ENCODE results near the gene EGFL8. TPM values are rescaled to one million over a fixed set of nuclear protein-coding genes. Genes with fewer than 3 reads are reported as not detected.

The EGFL8 gene
- total and polyA plus RNA-seq, 9 of the 15 experiments (the other 6 are each of a cell fraction or from before 2014, with no cell fraction given): 2.2 to 47.4 (median 14.2) TPM

DNA sequence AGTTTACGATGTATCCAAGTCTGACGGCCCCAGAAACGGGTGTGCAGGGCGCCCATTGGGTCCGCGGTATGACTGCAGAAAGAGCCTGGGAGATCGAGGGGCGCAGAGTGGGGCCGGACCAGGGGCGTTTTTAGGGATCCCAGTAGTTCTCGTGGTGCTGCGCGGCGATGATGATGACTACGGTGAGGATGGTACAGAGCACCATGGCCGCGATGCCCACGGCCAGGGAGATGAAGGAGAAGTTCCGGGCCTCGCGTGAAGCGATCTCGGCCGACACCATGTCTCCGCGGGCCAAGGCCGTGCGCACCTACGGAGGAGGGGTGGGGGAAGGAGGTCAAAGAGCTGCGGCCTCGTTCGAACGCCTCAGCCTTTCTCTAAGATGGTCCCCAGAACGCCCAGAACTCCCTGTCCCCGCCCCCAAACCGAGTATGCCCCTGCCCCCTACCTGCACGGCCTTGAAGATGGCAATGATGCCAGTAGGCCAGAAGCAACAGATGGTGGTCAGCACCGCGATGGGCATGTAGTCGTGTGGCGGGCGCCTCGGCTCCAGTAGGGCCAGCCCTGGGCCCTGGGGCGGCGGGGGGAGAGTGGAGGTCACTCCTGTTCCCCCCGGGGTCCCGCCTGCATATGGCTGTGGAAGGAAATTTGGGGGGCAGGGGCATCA, 15.2 kb upstream of the EGFL8 start:
- BruUV-seq (replicated peaks): no TSS peak
- in situ Hi-C loops (cut with MboI): no loop called here
- no peak overlapping the region for H3K27ac ChIP-seq (ENCODE audit: extremely low read depth, low read depth, low read length)
- H3K27me3 ChIP-seq (ENCODE audit: control insufficient read depth in 2 of 2, insufficient read depth in 2 of 2, low read length in 2 of 2): no peaks in the 10 kb centered on the region
- ATAC-seq (no peak), DNase-seq (ENCODE audit: extremely low read depth in 1 of 4, low spot score in 3 of 4) (no peak), FAIRE-seq (no peak)
- H3K9ac ChIP-seq (ENCODE audit: insufficient read depth in 1 of 2, low read depth in 2 of 2, low read length in 2 of 2): no peak overlapping the region
- H3K9me1 ChIP-seq (ENCODE audit: control insufficient read depth, insufficient read depth, low read length): no peaks in the 10 kb centered on the region
- H3K4me2 ChIP-seq (ENCODE audit: insufficient read depth, low read length): no peak overlapping the region
- POLR2A ChIA-PET: interaction anchor here (0.6 to 2.0 kb wide), 5 partner anchors 9 to 1531 kb away, joined by 3 to 11 read pairs (median 3); no protein-coding TSS in a partner anchor
- 90% methylated on average over 31 of the region's 47 CpGs for WGBS (ENCODE audit: insufficient coverage, low coverage, missing lambda C conversion rate)
- H3K4me3 ChIP-seq: no peak overlapping the region
- no peaks in the 10 kb centered on the region for H3K36me3 ChIP-seq (ENCODE audit: control insufficient read depth, insufficient read depth, low read length)
- H2AFZ ChIP-seq (ENCODE audit: low read depth, low read length): no peak overlapping the region
- H3K9me3 ChIP-seq (replicated peaks; ENCODE audit: control insufficient read depth, insufficient read depth, low read depth, low read length): no peaks in the 10 kb centered on the region
- peaks cover 20% of the 10 kb centered on the region for H3K79me2 ChIP-seq (ENCODE audit: control insufficient read depth, insufficient read depth, low read length)
- TF ChIP-seq POLR2H (tag; IDR thresholded peaks at IDR 0.05; ENCODE audit: low read depth): no peak
- TF ChIP-seq, protein P1, sequence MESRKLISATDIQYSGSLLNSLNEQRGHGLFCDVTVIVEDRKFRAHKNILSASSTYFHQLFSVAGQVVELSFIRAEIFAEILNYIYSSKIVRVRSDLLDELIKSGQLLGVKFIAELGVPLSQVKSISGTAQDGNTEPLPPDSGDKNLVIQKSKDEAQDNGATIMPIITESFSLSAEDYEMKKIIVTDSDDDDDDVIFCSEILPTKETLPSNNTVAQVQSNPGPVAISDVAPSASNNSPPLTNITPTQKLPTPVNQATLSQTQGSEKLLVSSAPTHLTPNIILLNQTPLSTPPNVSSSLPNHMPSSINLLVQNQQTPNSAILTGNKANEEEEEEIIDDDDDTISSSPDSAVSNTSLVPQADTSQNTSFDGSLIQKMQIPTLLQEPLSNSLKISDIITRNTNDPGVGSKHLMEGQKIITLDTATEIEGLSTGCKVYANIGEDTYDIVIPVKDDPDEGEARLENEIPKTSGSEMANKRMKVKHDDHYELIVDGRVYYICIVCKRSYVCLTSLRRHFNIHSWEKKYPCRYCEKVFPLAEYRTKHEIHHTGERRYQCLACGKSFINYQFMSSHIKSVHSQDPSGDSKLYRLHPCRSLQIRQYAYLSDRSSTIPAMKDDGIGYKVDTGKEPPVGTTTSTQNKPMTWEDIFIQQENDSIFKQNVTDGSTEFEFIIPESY (CRISPR knock-in tag; IDR thresholded peaks at IDR 0.05): 0 out of 2 replicates have a peak, but pooled peaks have one; percentile 42
- TF ChIP-seq ZBTB7A (IDR thresholded peaks at IDR 0.05; ENCODE audit: borderline replicate concordance, control insufficient read depth, low read depth, low read length): 0 out of 2 replicates have a peak, but pooled peaks have one; percentile 6
- peak; percentile 78 for TF ChIP-seq PCBP1 (IDR thresholded peaks at IDR 0.05; ENCODE audit: low read depth, low read length, poor library complexity, severe bottlenecking)
- intact Hi-C loops (cut with micrococcal nuclease): no loop called here
- CTCF ChIA-PET (ENCODE audit: low intra/inter-chr PET ratio): no interaction called here
- H4K20me1 ChIP-seq (replicated peaks; ENCODE audit: control insufficient read depth, insufficient read depth, low read length): no peaks in the 10 kb centered on the region
- peaks cover 23 to 45% of the 10 kb centered on the region in 2 experiments for H3K4me1 ChIP-seq (replicated peaks in 1 of 2; ENCODE audit: control insufficient read depth in 2 of 2, insufficient read depth in 2 of 2, low read length in 2 of 2)

Measured in K562 (cell line).